ENCODE results near the gene LRRC27. TPM values are rescaled to one million over a fixed set of nuclear protein-coding genes. Genes with fewer than 3 reads are reported as not detected.

LRRC27 gene
- total and polyA plus RNA-seq, 10 donors: 6.1 to 29.9 (median 16.6) TPM

- no peaks in the 10 kb centered on the region for H3K36me3 ChIP-seq
- H3K4me1 ChIP-seq: peaks cover 17 to 74% (median 49%) of the 10 kb centered on the region in 6 donors
- TF ChIP-seq POLR2A (IDR thresholded peaks at IDR 0.05): peak in 1 of 3 donors; percentile 21
- TF ChIP-seq CTCF (IDR thresholded peaks at IDR 0.05 in 8 of 11, conservative IDR thresholded peaks at IDR 0.05 in 3 of 11): no peak
- TF ChIP-seq POLR2AphosphoS5 (IDR thresholded peaks at IDR 0.05): peak; percentile 57 to 88 (median 84)
- H3K27ac ChIP-seq: peak overlapping the region in 6 of 8 donors; percentile 55 to 82 (median 67)
- WGBS, 5 donors: 44 to 73% (median 53%) methylated on average over 3 to 22 of the region's 22 CpGs
- no peaks in the 10 kb centered on the region for H3K9me3 ChIP-seq
- H3K4me3 ChIP-seq: peak overlapping the region in 1 of 8 donors; percentile 9
- DNase-seq: peak; percentile 90
- no peaks in the 10 kb centered on the region for H3K27me3 ChIP-seq (replicated peaks in 1 of 7)
- intact Hi-C loops (cut with DNase I; ENCODE audit: low total_unique reads): loop anchor here (5.0 kb wide), 1 partner anchor 248 kb away; no protein-coding TSS in a partner anchor
Measured at GRCh38 chr10:132388891-132389432, 57.0 kb downstream of the LRRC27 start.

GRCh38 chr10:132389433-132390169, 57.6 kb downstream of the LRRC27 start:
- intact Hi-C loops (cut with DNase I; ENCODE audit: low total_unique reads): loop anchor here (5.0 kb wide), 2 partner anchors 63 to 248 kb away; no protein-coding TSS in a partner anchor
- Histone ChIP-seq H3K4me1 (peaks cover 23 to 79% (median 55%) of the 10 kb centered on the region in 6 donors), H3K27me3 (replicated peaks in 1 of 7) (no peaks in the 10 kb centered on the region), H3K4me3 (peak overlapping the region in 1 of 8 donors; percentile 9), H3K27ac (peak overlapping the region in 5 of 8 donors; percentile 61 to 82 (median 72)), H3K36me3 (no peaks in the 10 kb centered on the region), H3K9me3 (no peaks in the 10 kb centered on the region)
- WGBS, 5 donors: 47 to 58% (median 50%) methylated on average over 10 to 16 of the region's 16 CpGs
- peak; percentile 80 for DNase-seq
- no peak for TF ChIP-seq POLR2AphosphoS5 (IDR thresholded peaks at IDR 0.05)

GRCh38 chr10:132390170-132390920, 58.4 kb downstream of the LRRC27 start:
- TF ChIP-seq POLR2A (IDR thresholded peaks at IDR 0.05): no peak
- no peak for TF ChIP-seq POLR2AphosphoS5 (IDR thresholded peaks at IDR 0.05)
- no peak for TF ChIP-seq CTCF (IDR thresholded peaks at IDR 0.05 in 8 of 11, conservative IDR thresholded peaks at IDR 0.05 in 3 of 11)
- WGBS, 5 donors: 70 to 87% (median 73%) methylated on average over 8 of the region's 8 CpGs
- no peak overlapping the region for H3K4me3 ChIP-seq
- peak overlapping the region in 5 of 8 donors; percentile 61 to 99 (median 76) for H3K27ac ChIP-seq
- no peaks in the 10 kb centered on the region for H3K36me3 ChIP-seq
- H3K27me3 ChIP-seq (replicated peaks in 1 of 7): no peaks in the 10 kb centered on the region
- no peak for DNase-seq
- H3K9me3 ChIP-seq: no peaks in the 10 kb centered on the region
- intact Hi-C loops (cut with DNase I; ENCODE audit: low total_unique reads): loop anchor here (5.0 kb wide), 1 partner anchor 62 kb away; no protein-coding TSS in a partner anchor
- H3K4me1 ChIP-seq: peaks cover 24 to 80% (median 58%) of the 10 kb centered on the region in 6 donors

GRCh38 chr10:132390921-132391675, 59.1 kb downstream of the LRRC27 start:
- TF ChIP-seq POLR2AphosphoS5 (IDR thresholded peaks at IDR 0.05) (no peak), POLR2A (IDR thresholded peaks at IDR 0.05) (no peak), CTCF (IDR thresholded peaks at IDR 0.05 in 8 of 11, conservative IDR thresholded peaks at IDR 0.05 in 3 of 11) (no peak)
- 60 to 93% (median 77%) methylated on average over 9 to 19 of the region's 19 CpGs for WGBS, 5 donors
- H3K4me3 ChIP-seq: no peak overlapping the region
- H3K9me3 ChIP-seq: no peaks in the 10 kb centered on the region
- H3K36me3 ChIP-seq: no peaks in the 10 kb centered on the region
- intact Hi-C loops (cut with DNase I; ENCODE audit: low total_unique reads): loop anchor here (5.0 kb wide), 1 partner anchor 61 kb away; no protein-coding TSS in a partner anchor
- H3K27me3 ChIP-seq (replicated peaks in 1 of 7): peaks cover 0 to 4% (median 0%) of the 10 kb centered on the region in 7 donors
- peaks cover 30 to 80% (median 61%) of the 10 kb centered on the region in 6 donors for H3K4me1 ChIP-seq
- peak; percentile 74 for DNase-seq
- H3K27ac ChIP-seq: peak overlapping the region in 4 of 8 donors; percentile 25 to 99 (median 69)

Data from spleen (tissue), 11 donors.